ENCODE results near the gene PPM1H. TPM values are rescaled to one million over a fixed set of nuclear protein-coding genes. Genes with fewer than 3 reads are reported as not detected.

PPM1H gene
- total and polyA plus RNA-seq, 8 donors, result 0.29 to 12.5 (median 3.7) TPM

DNA sequence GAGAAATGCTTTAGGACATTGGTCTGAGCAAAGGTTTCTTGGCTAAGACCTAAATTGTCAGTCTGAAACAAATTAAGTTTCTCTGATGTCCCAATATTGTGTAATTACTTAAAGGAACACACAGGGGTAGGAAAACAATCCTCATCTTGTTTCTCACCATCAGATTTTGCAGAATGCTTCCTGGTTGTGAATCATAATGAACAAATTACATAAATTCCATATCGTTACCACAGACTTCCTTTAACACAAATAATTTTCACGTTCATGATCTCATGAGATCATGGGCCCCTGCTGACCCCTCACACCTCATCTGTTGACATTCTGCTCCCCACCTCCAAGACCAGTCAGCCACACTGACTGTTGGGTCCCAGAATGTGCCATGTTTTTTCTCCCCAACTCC lies 274.2 kb downstream of the PPM1H start:
- H3K27ac ChIP-seq, result no peak overlapping the region
- DNase-seq, result no peak
- no peak overlapping the region for H3K4me3 ChIP-seq
- no peaks in the 10 kb centered on the region for H3K27me3 ChIP-seq
- no peaks in the 10 kb centered on the region for H3K9me3 ChIP-seq
- intact Hi-C loops (cut with DNase I; ENCODE audit: low total_unique reads), result no loop called here
- TF ChIP-seq POLR2AphosphoS5 (IDR thresholded peaks at IDR 0.05) (no peak), POLR2A (IDR thresholded peaks at IDR 0.05) (no peak)
- TF ChIP-seq, protein P1, sequence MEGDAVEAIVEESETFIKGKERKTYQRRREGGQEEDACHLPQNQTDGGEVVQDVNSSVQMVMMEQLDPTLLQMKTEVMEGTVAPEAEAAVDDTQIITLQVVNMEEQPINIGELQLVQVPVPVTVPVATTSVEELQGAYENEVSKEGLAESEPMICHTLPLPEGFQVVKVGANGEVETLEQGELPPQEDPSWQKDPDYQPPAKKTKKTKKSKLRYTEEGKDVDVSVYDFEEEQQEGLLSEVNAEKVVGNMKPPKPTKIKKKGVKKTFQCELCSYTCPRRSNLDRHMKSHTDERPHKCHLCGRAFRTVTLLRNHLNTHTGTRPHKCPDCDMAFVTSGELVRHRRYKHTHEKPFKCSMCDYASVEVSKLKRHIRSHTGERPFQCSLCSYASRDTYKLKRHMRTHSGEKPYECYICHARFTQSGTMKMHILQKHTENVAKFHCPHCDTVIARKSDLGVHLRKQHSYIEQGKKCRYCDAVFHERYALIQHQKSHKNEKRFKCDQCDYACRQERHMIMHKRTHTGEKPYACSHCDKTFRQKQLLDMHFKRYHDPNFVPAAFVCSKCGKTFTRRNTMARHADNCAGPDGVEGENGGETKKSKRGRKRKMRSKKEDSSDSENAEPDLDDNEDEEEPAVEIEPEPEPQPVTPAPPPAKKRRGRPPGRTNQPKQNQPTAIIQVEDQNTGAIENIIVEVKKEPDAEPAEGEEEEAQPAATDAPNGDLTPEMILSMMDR (IDR thresholded peaks at IDR 0.05), result no peak
- H3K4me1 ChIP-seq, result no peaks in the 10 kb centered on the region
- 61 to 72% (median 64%) methylated on average over 2 of the region's 2 CpGs for WGBS, 5 donors
- H3K36me3 ChIP-seq, result peaks cover 0 to 6% (median 0%) of the 10 kb centered on the region in 4 donors

DNA sequence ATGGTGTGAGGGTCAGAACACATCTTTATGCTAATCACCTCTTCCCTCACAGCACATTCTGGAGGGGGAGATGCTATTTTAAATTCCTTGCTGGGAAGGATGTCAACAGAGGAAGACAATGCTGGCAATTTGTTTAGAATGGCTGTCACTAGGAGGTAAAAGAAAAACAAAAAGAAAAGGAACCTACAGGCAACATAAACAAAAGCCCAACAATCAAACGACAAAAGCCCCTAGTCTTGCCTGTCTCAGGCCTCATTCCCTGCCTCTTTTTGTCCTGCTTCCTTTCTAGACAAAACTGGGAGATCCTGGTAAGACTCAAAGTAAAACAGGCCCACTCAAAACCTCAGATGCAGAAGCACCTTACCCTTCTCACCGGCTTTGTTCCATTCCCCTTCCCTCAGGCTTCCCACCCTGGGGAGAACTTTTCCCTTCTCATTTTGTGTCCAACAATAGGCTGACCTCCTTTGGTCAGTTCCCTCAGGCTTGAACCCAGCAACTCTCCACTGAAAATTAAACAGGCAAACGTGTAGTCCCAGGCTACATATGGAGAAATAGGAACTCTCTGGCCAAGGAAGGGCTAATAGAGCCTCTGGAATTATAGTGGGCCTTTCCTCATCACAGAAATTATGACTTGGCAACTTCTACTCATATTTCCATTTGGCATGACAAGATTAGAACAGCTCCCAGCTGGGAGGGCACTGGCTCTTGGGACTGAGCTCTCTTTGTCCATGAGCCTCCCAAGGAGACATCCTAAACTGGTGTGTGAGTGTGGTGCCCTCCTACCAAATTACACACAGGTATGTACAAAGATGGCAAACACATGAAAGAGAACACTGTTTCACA lies 275.3 kb downstream of the PPM1H start:
- H3K36me3 ChIP-seq, result peaks cover 0 to 6% (median 0%) of the 10 kb centered on the region in 4 donors
- intact Hi-C loops (cut with DNase I; ENCODE audit: low total_unique reads), result no loop called here
- DNase-seq, result no peak
- no peaks in the 10 kb centered on the region for H3K9me3 ChIP-seq
- no peaks in the 10 kb centered on the region for H3K27me3 ChIP-seq
- TF ChIP-seq POLR2AphosphoS5 (IDR thresholded peaks at IDR 0.05), result no peak
- TF ChIP-seq EP300 (IDR thresholded peaks at IDR 0.05), result no peak
- TF ChIP-seq, protein P1 (IDR thresholded peaks at IDR 0.05), result no peak
- no peak for TF ChIP-seq POLR2A (IDR thresholded peaks at IDR 0.05)
- 68 to 77% (median 72%) methylated on average over 3 of the region's 3 CpGs for WGBS, 5 donors
- no peak overlapping the region for H3K4me3 ChIP-seq
- H3K4me1 ChIP-seq, result no peaks in the 10 kb centered on the region
- H3K27ac ChIP-seq, result no peak overlapping the region

DNA sequence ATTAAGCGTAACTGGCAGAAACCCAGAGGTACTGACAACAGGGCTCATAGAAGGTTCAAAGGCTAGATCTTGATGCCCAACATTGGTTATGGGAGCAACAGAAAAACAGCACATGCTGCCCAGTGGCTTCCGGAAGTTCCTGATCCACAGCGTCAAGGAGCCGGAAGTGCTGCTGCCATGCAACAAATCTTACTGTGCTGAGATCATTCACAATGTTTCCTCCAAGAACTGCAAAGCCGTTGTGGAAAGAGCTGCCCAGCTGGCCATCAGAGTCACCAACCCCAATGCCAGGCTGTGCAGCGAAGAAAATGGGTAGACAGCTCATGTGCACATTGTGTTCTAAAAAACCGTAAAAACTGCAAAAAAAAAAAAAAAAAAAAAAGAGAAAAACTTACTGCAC lies 276.0 kb downstream of the PPM1H start:
- DNase-seq, result no peak
- Histone ChIP-seq H3K27ac (no peak overlapping the region), H3K4me3 (no peak overlapping the region), H3K4me1 (no peaks in the 10 kb centered on the region), H3K27me3 (no peaks in the 10 kb centered on the region), H3K36me3 (peaks cover 0 to 6% (median 0%) of the 10 kb centered on the region in 4 donors), H3K9me3 (no peaks in the 10 kb centered on the region)
- 78 to 93% (median 85%) methylated on average over 7 of the region's 7 CpGs for WGBS, 5 donors
- intact Hi-C loops (cut with DNase I; ENCODE audit: low total_unique reads), result no loop called here
- no peak for TF ChIP-seq EP300 (IDR thresholded peaks at IDR 0.05)
- no peak for TF ChIP-seq POLR2AphosphoS5 (IDR thresholded peaks at IDR 0.05)
- no peak for TF ChIP-seq POLR2A (IDR thresholded peaks at IDR 0.05)
- TF ChIP-seq, protein P1 (IDR thresholded peaks at IDR 0.05), result no peak

DNA sequence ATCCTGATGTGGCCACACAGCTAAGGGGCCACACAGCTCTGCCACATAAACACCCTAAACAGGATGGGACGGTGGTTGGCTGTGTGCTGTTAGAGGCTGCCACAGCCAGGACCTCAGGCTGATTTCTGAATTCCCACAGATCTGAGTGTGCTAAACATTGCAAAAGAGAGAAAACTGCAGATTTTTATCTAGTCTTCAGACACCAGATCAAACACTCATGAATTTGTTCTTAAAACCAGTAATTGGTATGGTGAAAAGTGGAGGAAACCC lies 277.7 kb downstream of the PPM1H start:
- H3K27me3 ChIP-seq, result no peaks in the 10 kb centered on the region
- H3K4me3 ChIP-seq, result no peak overlapping the region
- no peaks in the 10 kb centered on the region for H3K36me3 ChIP-seq
- no peak for TF ChIP-seq POLR2AphosphoS5 (IDR thresholded peaks at IDR 0.05)
- no peak for TF ChIP-seq EP300 (IDR thresholded peaks at IDR 0.05)
- TF ChIP-seq POLR2A (IDR thresholded peaks at IDR 0.05), result no peak
- TF ChIP-seq, protein P1 (IDR thresholded peaks at IDR 0.05), result no peak
- whole genome bisulfite sequencing, 5 donors, result 78 to 94% (median 89%) methylated on average over 1 of the region's 1 CpG
- DNase-seq, result no peak
- H3K27ac ChIP-seq, result no peak overlapping the region
- intact Hi-C loops (cut with DNase I; ENCODE audit: low total_unique reads), result no loop called here
- no peaks in the 10 kb centered on the region for H3K9me3 ChIP-seq
- peaks cover 0 to 8% (median 0%) of the 10 kb centered on the region in 4 donors for H3K4me1 ChIP-seq

Data from stomach (tissue), 9 donors.